Stimulated activated naive CD8-positive, alpha-beta T cell treated with anti-CD3 and anti-CD28 coated beads, Interleukin-15, Interleukin-2, amounts not matched to agents 100 U/mL and 50 U/mL, for 24 hours (primary cell): ENCODE results near the gene RTP5.

Experiments used
- ATAC-seq: fragments of 150-1000 bp; cut with Tn5 transposase; one replicate; pipeline ENCODE4 v1.10.0; 2021
- DNase-seq: peaks from one replicate; pipeline ENCODE4 v3.0.0; 2021

Gene RTP5

DNA sequence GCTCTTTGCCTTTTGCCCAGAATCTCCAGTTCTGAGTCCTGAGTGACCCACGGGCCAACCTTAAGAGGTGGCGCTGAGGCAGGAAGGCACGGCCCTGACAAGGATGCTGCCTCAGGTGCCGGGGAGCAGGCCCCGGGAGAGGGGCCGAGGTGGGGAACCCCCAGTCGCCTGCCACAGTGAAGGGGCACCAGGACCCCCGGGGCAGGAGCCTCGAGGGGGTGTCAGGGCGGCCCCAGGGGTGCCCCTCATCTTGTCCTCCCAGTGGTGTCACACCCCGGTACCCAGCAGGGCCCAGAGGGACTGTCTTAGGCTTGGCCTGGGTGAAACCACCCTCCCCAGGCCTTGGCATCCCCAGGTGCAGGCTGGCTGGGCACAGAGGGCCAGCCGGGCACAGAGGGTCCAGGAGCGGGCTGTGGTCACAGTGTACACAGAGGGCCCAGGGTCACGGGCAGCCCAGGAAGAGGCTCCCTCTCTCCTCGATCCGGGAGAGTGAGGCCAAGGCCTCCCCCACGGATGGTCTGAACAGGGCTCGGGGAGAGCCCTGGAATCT lies 11.9 kb upstream of the RTP5 start:
- no peak for DNase-seq
- no peak for ATAC-seq

- DNase-seq = peak; percentile 82
- ATAC-seq = peak; percentile 30
Observed at GRCh38 chr2:241858206-241859016, 11.1 kb upstream of the RTP5 start, which contains the start of gene PDCD1. PDCD1 (minus strand) TSS chr2:241858894; CDS start chr2:241858838, 56 bp downstream.

DNA sequence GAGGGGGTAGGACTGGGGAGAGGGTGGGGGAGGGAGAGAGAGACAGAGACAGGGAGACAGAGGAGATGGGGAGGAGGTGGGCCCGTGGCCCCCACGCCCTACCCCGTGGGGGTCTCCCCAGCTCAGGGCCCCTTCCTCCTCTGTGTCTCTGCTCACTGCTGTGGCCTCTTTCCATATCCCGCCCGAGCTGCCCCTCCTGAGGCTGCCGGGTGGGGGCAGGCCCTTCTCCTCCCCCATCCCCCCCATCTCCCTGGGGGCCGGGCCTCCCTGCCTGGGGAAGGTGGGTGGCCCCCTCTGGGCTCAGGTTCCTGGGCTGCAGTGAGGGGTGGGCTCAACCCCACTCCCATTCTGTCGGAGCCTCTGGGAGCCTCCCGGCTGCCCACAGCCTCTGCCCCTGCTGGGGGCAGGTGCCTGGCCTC lies 10.5 kb upstream of the RTP5 start:
- DNase-seq = peak; percentile 68
- ATAC-seq = peak; percentile 14

- ATAC-seq (peak; percentile 63), DNase-seq (peak; percentile 83)
Observed at GRCh38 chr2:241859436-241860183, 9.9 kb upstream of the RTP5 start.

- DNase-seq (no peak), ATAC-seq (peak; percentile 30)
Observed at GRCh38 chr2:241860184-241861078, 9.1 kb upstream of the RTP5 start.

GRCh38 chr2:241861264-241861663 lies 8.3 kb upstream of the RTP5 start:
- DNase-seq (no peak), ATAC-seq (no peak)

DNA sequence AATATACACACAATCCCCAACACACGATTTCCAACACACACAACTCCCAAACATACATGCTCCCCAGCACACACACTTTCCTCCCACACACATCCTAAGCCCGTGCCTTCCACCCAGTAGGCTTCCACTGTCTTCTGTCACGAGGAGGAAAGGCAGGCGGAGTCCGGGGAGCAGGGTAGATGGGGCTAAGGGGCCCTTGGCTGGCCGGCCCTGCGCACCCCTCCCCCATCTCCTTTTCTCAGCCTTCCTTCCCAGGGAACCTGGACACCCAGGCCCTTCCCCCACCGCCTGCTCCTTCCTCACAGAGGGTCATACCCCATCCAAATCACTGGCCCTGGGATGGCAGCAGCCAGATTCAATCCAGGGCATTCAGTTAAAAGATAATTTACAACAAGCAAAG lies 7.4 kb upstream of the RTP5 start:
- DNase-seq = no peak
- no peak for ATAC-seq

DNA sequence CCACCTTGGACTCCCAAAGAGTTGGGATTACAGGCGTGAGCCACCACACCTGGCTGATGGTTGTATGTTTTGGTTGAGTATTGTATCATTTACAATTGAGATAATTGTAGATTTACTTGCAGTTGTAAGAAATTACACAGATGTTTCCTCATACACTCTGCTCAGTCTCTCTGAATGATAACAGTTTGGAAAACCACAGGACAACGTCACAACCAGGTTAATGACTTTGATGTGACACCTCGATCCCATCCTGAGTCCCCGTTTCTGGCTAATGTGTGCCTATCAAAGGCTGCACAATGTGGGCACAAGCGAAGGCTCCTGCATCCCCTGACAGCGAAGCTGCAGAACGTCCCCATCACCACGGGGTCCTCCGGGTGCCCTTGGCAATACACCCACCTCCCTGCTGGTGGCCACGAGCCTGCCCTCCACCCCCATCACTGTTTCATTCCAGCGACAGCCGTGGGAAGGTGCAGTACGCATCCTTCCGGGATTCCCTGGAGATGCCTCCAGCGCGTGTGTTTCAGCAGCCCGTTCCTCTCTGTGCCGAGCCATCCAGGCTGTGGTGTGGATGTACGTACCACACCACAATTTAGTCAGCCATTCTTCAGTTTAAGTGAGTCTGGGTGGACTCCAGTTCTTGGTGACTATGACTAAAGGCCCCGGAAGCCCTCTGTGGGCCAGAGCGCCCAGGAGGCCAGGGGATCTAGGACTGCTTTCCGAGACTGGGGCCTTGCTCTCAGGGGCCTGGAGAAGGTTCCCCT lies 6.6 kb upstream of the RTP5 start:
- DNase-seq (no peak), ATAC-seq (no peak)

DNA sequence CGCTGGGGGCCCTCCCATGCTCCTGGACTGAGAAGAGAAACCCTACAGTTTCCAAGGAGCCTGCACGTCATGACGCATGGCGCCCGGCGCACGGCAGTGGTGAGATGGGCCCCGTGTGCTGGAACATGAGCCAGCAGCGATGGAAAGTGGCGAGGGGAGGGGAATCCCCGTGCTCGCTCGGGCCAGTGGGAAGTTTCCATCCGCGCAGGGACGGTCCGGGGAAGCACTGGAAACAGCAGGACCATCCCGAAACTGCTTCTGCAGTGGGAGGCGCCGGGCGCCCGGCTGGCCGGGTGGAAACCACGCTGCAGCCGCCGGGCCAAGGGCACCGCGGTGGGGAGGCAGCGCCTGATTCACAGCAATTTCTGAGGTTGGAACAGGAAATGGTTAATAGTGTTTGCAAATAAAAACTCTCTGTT lies 6.0 kb upstream of the RTP5 start:
- ATAC-seq = peak; percentile 57

GRCh38 chr2:241864168-241864849 lies 5.2 kb upstream of the RTP5 start:
- no peak for ATAC-seq
- DNase-seq = no peak

More for the DNA sequence above, 6.0 kb upstream of the RTP5 start:
- DNase-seq = peak; percentile 84

GRCh38 chr2:241864850-241865213 lies 4.7 kb upstream of the RTP5 start:
- ATAC-seq (no peak), DNase-seq (no peak)

GRCh38 chr2:241865416-241865956 lies 4.0 kb upstream of the RTP5 start:
- DNase-seq = no peak
- ATAC-seq = no peak

DNA sequence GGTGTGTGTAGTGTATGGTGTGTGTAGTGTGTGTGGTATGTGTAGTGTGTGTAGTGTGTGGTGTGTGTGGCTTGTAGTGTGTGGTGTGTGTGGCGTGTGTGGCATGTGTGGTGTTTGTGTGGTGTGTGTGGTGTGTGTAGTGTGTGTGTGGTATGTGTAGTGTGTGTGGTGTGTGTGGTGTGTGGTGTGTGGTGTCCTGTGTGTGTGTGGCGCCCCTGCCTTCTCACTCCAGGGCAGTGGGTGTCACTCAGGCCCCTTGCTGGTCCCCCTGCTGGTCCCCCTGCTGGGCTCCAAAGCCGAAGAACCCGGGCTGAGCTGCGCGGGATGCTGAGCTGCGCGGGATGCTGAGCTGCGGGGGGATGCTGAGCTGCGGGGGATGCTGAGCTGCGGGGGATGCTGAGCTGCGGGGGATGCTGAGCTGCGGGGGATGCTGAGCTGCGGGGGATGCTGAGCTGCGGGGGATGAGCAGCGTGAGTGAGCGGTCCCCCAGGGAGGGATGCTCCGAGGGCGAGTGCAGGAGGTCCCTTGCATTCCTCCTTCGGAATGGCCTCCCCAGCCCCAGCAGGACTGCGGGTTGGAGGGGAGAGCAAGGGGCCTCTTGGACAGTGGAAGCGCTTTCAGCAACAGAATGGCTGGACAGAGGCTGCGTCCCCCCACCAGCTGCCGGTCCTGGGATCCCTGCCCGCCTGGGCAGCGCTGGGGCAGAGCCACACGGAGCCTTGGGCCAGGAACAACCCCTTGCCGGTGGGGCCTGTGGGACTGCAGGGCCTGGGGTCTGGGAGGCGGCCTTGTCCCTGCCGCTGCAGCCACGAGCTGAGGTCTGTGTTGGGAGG lies 3.4 kb upstream of the RTP5 start:
- ATAC-seq (no peak), DNase-seq (no peak)

DNA sequence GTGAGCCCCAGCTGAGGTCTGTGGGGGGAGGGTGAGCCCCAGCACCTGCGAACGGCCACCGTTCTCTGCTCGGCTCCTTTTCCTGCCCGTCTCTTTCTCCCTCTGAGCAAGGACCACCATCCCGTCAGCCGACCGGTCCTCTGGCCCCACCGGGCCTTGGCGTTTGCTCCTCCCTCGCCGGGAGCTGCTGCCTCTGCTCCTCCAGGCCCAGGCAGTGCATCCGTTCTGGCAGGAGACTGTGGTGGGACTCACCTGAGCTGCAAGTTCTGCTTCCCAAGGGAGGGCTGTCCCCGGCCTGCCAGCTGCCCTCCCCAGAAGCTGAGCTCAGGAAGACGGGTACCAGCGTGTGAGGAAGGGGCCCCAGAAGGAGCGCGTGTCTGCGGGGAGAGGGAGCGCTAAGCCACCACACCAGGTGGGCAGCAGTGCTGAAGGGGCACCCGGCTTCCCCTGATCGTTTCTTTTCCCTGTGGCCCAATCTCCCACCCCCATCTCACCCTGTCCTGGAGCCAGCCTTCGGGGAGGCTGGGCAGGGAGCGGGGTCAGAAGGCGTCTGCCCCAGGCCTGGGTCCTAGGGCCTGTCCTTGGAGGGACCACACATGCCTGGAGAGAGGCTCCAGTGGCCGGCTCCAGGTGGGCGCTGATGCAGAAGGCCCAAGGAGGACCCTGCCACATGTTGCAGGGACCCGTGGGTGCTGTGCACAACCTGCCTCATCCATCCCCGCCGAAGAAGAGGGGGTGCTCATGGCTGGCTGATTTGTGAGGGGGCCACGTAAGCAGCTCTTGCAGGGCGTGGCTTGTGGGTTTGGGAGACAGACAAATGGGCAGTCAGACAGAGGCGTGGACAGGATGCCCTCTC lies 2.5 kb upstream of the RTP5 start:
- DNase-seq (no peak), ATAC-seq (no peak)

GRCh38 chr2:241867776-241868420 lies 1.6 kb upstream of the RTP5 start:
- DNase-seq (peak; percentile 76), ATAC-seq (peak; percentile 55)

GRCh38 chr2:241868661-241869081 lies 858 bp upstream of the RTP5 start:
- DNase-seq = no peak
- no peak for ATAC-seq

DNA sequence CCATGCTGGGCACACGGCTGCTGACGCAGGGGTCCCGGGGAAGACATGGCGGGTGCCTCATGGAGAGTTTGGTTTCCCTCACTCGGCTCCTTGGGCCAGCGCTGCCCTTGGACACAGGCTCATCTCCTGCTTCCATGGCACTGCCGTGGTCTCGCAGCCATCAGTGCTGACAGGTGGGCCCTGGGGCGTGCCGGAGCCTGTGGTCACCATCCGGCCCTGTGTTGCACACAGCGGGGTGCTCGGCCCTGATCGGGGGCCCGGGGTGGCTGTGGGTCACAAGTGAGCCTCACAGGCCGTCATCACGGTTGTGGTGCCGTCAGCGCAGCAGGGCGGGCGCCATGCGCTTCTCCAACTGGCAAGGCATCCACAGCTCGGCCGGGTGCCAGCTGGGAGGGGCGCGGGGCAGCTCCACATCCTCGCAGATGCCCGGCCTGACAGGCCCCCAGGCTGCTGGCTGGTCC lies 582 bp downstream of the RTP5 start:
- no peak for DNase-seq
- no peak for ATAC-seq
